ENCODE measurements around the gene MGAT5B. TPM values are rescaled to one million over a fixed set of nuclear protein-coding genes. Genes with fewer than 3 reads are reported as not detected.

MGAT5B gene
- total and polyA plus RNA-seq, 2 donors from 2014 or later = 0.56 to 2.3 TPM

- FAIRE-seq (no peak), DNase-seq (no peak)
- intact Hi-C loops (cut with DNase I) = no loop called here
- H3K4me3 ChIP-seq (ENCODE audit: low read length in 3 of 3) = no peak overlapping the region
- no peaks in the 10 kb centered on the region for H3K27me3 ChIP-seq (ENCODE audit: control insufficient read depth, insufficient read depth, low read length)
- no peaks in the 10 kb centered on the region for H3K36me3 ChIP-seq (ENCODE audit: control insufficient read depth in 2 of 3, insufficient read depth in 3 of 3, low read length in 3 of 3)
- no peaks in the 10 kb centered on the region for H3K9me3 ChIP-seq (ENCODE audit: control insufficient read depth in 2 of 3, insufficient read depth in 1 of 3, low read length in 3 of 3)
- no peaks in the 10 kb centered on the region for H3K4me1 ChIP-seq (ENCODE audit: control insufficient read depth in 2 of 3, insufficient read depth in 2 of 3, low read depth in 1 of 3, low read length in 3 of 3)
- no peak overlapping the region for H3K27ac ChIP-seq (ENCODE audit: low read depth in 2 of 2, low read length in 2 of 2)
- TF ChIP-seq CTCF (IDR thresholded peaks at IDR 0.05; ENCODE audit: borderline replicate concordance, extremely low read depth, insufficient read depth) = no peak
- no peak overlapping the region for H3K9ac ChIP-seq (ENCODE audit: low read length in 3 of 3)
Observed at GRCh38 chr17:76988796-76989195, 120.6 kb downstream of the MGAT5B start.

DNA sequence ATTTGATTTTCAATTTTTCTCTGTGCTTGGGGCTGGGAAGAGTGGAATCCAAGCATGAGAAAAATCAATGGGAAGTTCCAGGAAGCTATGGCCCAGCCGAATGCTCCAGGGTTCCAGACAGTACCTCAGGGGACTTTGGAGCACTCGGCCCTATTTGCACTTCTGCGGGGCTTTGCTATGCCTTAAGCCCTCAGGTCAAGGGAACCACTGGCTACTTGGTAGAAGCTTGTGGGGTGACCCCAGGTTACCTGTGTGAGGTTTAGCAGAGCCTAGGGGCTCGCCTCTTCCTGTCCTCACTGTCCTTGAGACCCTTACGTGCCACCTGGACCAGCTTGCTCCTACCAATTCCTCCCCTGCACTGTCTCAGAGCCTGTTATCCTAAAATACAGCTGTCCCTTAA is 121.3 kb downstream of the MGAT5B start:
- no peaks in the 10 kb centered on the region for H3K36me3 ChIP-seq (ENCODE audit: control insufficient read depth in 2 of 3, insufficient read depth in 3 of 3, low read length in 3 of 3)
- no peak for FAIRE-seq

DNA sequence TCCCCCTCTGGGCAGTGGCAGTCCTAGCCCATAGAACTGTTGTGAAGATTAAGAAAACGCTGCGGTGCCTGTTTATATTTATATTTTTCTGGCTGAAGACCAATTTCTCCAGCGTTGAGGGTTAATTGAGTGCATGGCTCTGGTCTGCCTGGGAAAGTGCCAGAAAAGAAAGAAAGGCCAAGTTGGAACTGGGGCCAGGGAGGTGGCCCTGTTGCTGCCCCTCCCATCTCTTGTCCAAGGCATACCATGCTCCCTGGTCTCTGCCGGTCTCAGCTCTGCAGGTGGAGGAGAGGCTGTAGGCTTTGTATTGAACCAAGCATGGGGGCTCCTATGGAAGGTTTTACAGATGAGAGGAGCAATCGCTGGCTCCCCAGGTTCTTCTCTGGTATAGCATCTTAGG is 124.7 kb downstream of the MGAT5B start:
- H3K9me3 ChIP-seq (ENCODE audit: control insufficient read depth in 2 of 3, insufficient read depth in 1 of 3, low read length in 3 of 3) = no peaks in the 10 kb centered on the region
- no peaks in the 10 kb centered on the region for H3K27me3 ChIP-seq (ENCODE audit: control insufficient read depth, insufficient read depth, low read length)
- H3K9ac ChIP-seq (ENCODE audit: low read length in 3 of 3) = no peak overlapping the region
- DNase-seq (no peak), FAIRE-seq (no peak)
- intact Hi-C loops (cut with DNase I) = no loop called here
- H3K36me3 ChIP-seq (ENCODE audit: control insufficient read depth in 2 of 3, insufficient read depth in 3 of 3, low read length in 3 of 3) = no peaks in the 10 kb centered on the region
- H3K4me3 ChIP-seq (ENCODE audit: low read length in 3 of 3) = no peak overlapping the region
- no peak overlapping the region for H3K27ac ChIP-seq (ENCODE audit: low read depth in 2 of 2, low read length in 2 of 2)
- TF ChIP-seq CTCF (IDR thresholded peaks at IDR 0.05; ENCODE audit: borderline replicate concordance, extremely low read depth, insufficient read depth) = no peak
- H3K4me1 ChIP-seq (ENCODE audit: control insufficient read depth in 2 of 3, insufficient read depth in 2 of 3, low read depth in 1 of 3, low read length in 3 of 3) = peaks cover 0 to 2% (median 0%) of the 10 kb centered on the region in 3 donors

More for the DNA sequence above, 121.3 kb downstream of the MGAT5B start:
- Histone ChIP-seq H3K27ac (ENCODE audit: low read depth in 2 of 2, low read length in 2 of 2) (no peak overlapping the region), H3K4me3 (ENCODE audit: low read length in 3 of 3) (no peak overlapping the region), H3K27me3 (ENCODE audit: control insufficient read depth, insufficient read depth, low read length) (no peaks in the 10 kb centered on the region), H3K9me3 (ENCODE audit: control insufficient read depth in 2 of 3, insufficient read depth in 1 of 3, low read length in 3 of 3) (no peaks in the 10 kb centered on the region), H3K9ac (ENCODE audit: low read length in 3 of 3) (no peak overlapping the region), H3K4me1 (ENCODE audit: control insufficient read depth in 2 of 3, insufficient read depth in 2 of 3, low read depth in 1 of 3, low read length in 3 of 3) (no peaks in the 10 kb centered on the region)
- DNase-seq = no peak
- TF ChIP-seq CTCF (IDR thresholded peaks at IDR 0.05; ENCODE audit: borderline replicate concordance, extremely low read depth, insufficient read depth) = no peak
- intact Hi-C loops (cut with DNase I) = no loop called here

- no peak for TF ChIP-seq CTCF (IDR thresholded peaks at IDR 0.05; ENCODE audit: borderline replicate concordance, extremely low read depth, insufficient read depth)
- H3K27me3 ChIP-seq (ENCODE audit: control insufficient read depth, insufficient read depth, low read length) = no peaks in the 10 kb centered on the region
- no peak overlapping the region for H3K27ac ChIP-seq (ENCODE audit: low read depth in 2 of 2, low read length in 2 of 2)
- no peaks in the 10 kb centered on the region for H3K36me3 ChIP-seq (ENCODE audit: control insufficient read depth in 2 of 3, insufficient read depth in 3 of 3, low read length in 3 of 3)
- intact Hi-C loops (cut with DNase I) = no loop called here
- no peak for DNase-seq
- no peak overlapping the region for H3K9ac ChIP-seq (ENCODE audit: low read length in 3 of 3)
- H3K4me1 ChIP-seq (ENCODE audit: control insufficient read depth in 2 of 3, insufficient read depth in 2 of 3, low read depth in 1 of 3, low read length in 3 of 3) = peaks cover 0 to 2% (median 0%) of the 10 kb centered on the region in 3 donors
- H3K4me3 ChIP-seq (ENCODE audit: low read length in 3 of 3) = no peak overlapping the region
- no peak for FAIRE-seq
- H3K9me3 ChIP-seq (ENCODE audit: control insufficient read depth in 2 of 3, insufficient read depth in 1 of 3, low read length in 3 of 3) = no peaks in the 10 kb centered on the region
Observed at GRCh38 chr17:76993651-76994050, 125.4 kb downstream of the MGAT5B start.
